ENCODE results near the gene LRRC7. TPM values are rescaled to one million over a fixed set of nuclear protein-coding genes. Genes with fewer than 3 reads are reported as not detected.

Gene LRRC7
- polyA plus RNA-seq, 1 donor from 2014 or later, result 141 TPM

- Histone ChIP-seq H3K9me3 (ENCODE audit: low read length) (no peaks in the 10 kb centered on the region), H3K9me2 (ENCODE audit: insufficient read depth, low read length) (no peaks in the 10 kb centered on the region), H3K79me2 (replicated peaks; ENCODE audit: insufficient read depth, low read length) (peaks cover 4% of the 10 kb centered on the region), H3K4me2 (ENCODE audit: low read length) (no peak overlapping the region), H3K9ac (ENCODE audit: low read length) (peak overlapping the region; percentile 5), H3F3A (ENCODE audit: insufficient read depth, low read length, poor library complexity, severe bottlenecking) (no peaks in the 10 kb centered on the region), H3K4me3 (ENCODE audit: low read length) (no peak overlapping the region), H3K36me3 (ENCODE audit: insufficient read depth, low read length) (no peaks in the 10 kb centered on the region), H2AFZ (ENCODE audit: low read depth, low read length) (no peak overlapping the region), H3K27ac (ENCODE audit: low read length) (peak overlapping the region; percentile 57), H4K20me1 (ENCODE audit: insufficient read depth) (no peaks in the 10 kb centered on the region), H3K27me3 (ENCODE audit: insufficient read depth, low read depth, low read length) (no peaks in the 10 kb centered on the region)
- no peak for TF ChIP-seq CTCF (IDR thresholded peaks at IDR 0.05; ENCODE audit: poor library complexity, severe bottlenecking)
- TF ChIP-seq MXI1 (conservative IDR thresholded peaks at IDR 0.05; ENCODE audit: poor library complexity, severe bottlenecking), result no peak
- TF ChIP-seq TAF1 (IDR thresholded peaks at IDR 0.05; ENCODE audit: low read depth), result no peak
- no peak for TF ChIP-seq EP300 (conservative IDR thresholded peaks at IDR 0.05; ENCODE audit: poor library complexity, severe bottlenecking)
- no peak for TF ChIP-seq REST (IDR thresholded peaks at IDR 0.05; ENCODE audit: borderline replicate concordance)
- TF ChIP-seq RAD21 (conservative IDR thresholded peaks at IDR 0.05), result no peak
- no peak for TF ChIP-seq POLR2AphosphoS5 (IDR thresholded peaks at IDR 0.05)
- no peak for TF ChIP-seq EZH2 (IDR thresholded peaks at IDR 0.05; ENCODE audit: borderline replicate concordance, insufficient read depth, low read length, poor library complexity, severe bottlenecking)
- no peak for TF ChIP-seq SMC3 (conservative IDR thresholded peaks at IDR 0.05; ENCODE audit: poor library complexity)
These were observed 94.0 kb downstream of the LRRC7 start for GRCh38 chr1:69661686-69662085.

- H3F3A ChIP-seq (ENCODE audit: insufficient read depth, low read length, poor library complexity, severe bottlenecking), result no peaks in the 10 kb centered on the region
- no peak overlapping the region for H3K4me3 ChIP-seq (ENCODE audit: low read length)
- H3K9me3 ChIP-seq (ENCODE audit: low read length), result no peaks in the 10 kb centered on the region
- peak overlapping the region; percentile 57 for H3K27ac ChIP-seq (ENCODE audit: low read length)
- H3K9ac ChIP-seq (ENCODE audit: low read length), result no peak overlapping the region
- no peaks in the 10 kb centered on the region for H3K9me2 ChIP-seq (ENCODE audit: insufficient read depth, low read length)
- no peaks in the 10 kb centered on the region for H3K36me3 ChIP-seq (ENCODE audit: insufficient read depth, low read length)
- no peak overlapping the region for H3K4me2 ChIP-seq (ENCODE audit: low read length)
- no peak overlapping the region for H2AFZ ChIP-seq (ENCODE audit: low read depth, low read length)
- no peak for TF ChIP-seq POLR2AphosphoS5 (IDR thresholded peaks at IDR 0.05)
- TF ChIP-seq CTCF (IDR thresholded peaks at IDR 0.05; ENCODE audit: poor library complexity, severe bottlenecking), result no peak
- no peak for TF ChIP-seq RAD21 (conservative IDR thresholded peaks at IDR 0.05)
- no peak for TF ChIP-seq REST (IDR thresholded peaks at IDR 0.05; ENCODE audit: borderline replicate concordance)
- no peak for TF ChIP-seq MXI1 (conservative IDR thresholded peaks at IDR 0.05; ENCODE audit: poor library complexity, severe bottlenecking)
- no peak for TF ChIP-seq SMC3 (conservative IDR thresholded peaks at IDR 0.05; ENCODE audit: poor library complexity)
- H3K27me3 ChIP-seq (ENCODE audit: insufficient read depth, low read depth, low read length), result no peaks in the 10 kb centered on the region
- H3K79me2 ChIP-seq (replicated peaks; ENCODE audit: insufficient read depth, low read length), result peaks cover 10% of the 10 kb centered on the region
- H4K20me1 ChIP-seq (ENCODE audit: insufficient read depth), result no peaks in the 10 kb centered on the region
These were observed 94.6 kb downstream of the LRRC7 start for GRCh38 chr1:69662321-69662720.

Data from neural cell (in vitro differentiated cells).